GM19351 (cell line): ENCODE data around the gene CLDN25.

ENCODE experiments used
- ATAC-seq: cut with Tn5 transposase; IDR thresholded peaks from one replicate; pipeline ENCODE4 v1.9.1; 2021; ENCODE audit warnings: mild to moderate bottlenecking, moderate library complexity; ENCODE audit not compliant: unreplicated experiment

CLDN25 gene

DNA sequence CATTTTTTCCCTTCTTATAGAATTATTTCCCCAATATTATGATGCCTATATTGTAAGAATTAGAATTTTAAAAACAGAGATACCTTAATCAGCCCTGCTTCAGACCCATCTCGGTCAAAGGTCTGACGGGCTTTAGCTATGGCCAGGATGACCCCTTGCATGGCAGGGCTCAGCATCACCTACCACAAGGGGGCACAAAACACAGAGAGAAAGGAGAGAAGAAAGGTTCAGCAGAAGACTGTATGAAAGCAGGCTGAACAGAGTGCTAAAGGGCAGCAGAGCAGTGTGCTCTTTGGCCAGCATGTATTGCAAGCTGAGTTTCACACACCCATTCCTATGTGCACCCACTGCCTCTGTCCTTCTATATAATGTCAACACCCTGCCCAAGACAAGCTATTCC, 26.8 kb downstream of the CLDN25 start:
- ATAC-seq, result peak; percentile 70

DNA sequence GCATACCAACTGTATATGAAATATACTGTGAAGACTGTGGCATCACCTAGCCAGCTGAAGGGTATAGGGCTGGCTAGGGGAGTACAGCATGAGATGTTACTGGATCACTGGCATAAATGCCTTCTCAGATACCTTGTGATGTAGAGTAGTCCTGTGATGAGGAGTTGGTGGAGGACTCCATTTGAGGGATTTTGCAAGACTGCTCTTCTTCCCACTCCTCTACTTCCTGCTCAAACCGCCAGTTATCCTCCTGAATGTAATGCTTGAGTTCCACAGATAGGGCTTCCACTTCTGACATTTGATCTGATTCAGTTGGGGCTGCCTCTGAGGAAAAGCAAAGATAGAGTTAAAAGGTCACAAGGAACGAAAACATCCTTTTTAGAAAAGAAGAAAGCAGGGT, 29.3 kb downstream of the CLDN25 start:
- ATAC-seq, result no peak

DNA sequence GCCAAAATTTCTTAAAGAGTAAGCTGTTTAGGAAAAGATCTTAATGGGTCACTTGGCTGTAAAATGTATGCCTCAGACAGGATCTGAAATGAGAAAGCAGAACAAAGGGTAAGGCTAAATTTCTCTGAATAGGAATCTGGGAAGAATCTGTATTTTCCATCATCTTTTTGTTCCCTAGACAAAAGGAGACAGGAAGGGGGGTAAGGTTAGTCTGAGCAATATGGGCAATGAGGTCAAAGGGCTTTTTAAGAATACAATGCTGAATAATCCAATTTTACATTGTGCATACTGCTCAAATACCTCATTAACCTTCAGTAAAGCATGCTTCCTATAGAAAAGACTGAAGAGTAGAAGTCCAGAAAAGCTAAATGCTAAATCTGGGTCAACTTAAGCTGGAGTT, 34.6 kb downstream of the CLDN25 start:
- ATAC-seq, result no peak

DNA sequence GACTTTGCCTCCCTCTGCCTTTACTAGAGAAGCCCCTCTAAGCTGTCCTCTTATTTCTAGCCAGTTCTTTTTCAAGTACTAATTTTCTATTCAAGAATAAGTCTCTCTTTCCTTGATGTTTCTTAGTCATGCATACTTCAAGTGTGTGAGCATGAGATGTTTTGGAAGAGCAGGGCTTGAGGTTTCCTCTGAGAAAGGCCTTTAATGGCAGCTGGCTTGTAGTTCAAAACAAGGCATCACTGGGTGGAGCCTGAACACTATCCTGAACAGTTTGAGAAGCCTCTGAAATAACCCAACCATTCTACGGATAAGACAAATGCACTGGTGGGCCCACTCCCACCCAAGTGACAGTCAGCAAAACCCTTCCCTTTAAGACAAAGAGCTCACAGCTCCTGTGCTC, 37.6 kb downstream of the CLDN25 start:
- ATAC-seq, result no peak

DNA sequence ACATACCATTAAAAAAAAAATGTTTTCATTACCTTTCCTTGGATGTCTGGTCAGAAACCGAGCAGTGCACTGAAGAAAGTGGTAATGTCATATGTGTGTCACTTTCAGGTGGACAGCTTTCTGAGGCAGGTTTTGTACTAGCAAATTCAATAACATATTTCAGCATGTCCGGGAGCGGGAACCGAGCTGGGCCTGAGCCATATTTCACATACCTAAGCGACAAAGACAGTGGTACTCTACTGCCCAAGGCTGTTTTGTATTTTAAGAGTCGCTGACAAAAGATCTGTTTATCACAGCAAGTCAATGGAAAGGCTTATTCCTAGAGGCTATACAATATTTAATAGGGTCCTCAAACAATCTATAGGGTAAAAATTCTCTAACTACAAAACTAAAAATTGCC, 38.0 kb downstream of the CLDN25 start:
- ATAC-seq, result no peak

DNA sequence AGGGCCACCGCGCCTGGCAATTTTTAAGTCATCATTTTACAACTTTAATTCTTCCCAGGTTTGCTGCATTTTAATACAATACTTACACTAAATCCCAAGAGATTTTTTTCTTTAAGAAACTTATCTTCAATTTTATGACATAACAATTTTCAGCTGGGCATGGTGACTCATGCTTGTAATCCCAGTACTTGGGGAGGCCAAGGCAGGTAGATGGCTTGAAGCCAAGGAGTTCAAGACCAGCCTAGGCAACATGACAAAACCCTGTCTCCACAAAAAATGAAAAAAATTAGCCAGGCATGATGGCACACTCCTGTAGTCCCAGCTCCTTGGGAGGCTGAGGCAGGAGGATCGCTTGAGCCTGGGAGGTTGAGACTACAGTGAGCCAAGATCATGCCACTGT, 38.8 kb downstream of the CLDN25 start:
- no peak for ATAC-seq

GRCh38 chr11:113827477-113827876, 47.9 kb downstream of the CLDN25 start:
- ATAC-seq, result no peak

- ATAC-seq, result no peak
Observed at GRCh38 chr11:113828191-113828590, 48.6 kb downstream of the CLDN25 start.

- ATAC-seq, result no peak
Observed at GRCh38 chr11:113829751-113830150, 50.2 kb downstream of the CLDN25 start.
